Upper lobe of right lung (tissue), 1 donor: ENCODE data around the gene FZD7. TPM values are rescaled to one million over a fixed set of nuclear protein-coding genes. Genes with fewer than 3 reads are reported as not detected.
A peak's percentile ranks its signal among the peaks of the same experiment; 100 is the strongest.

Experiments
- ATAC-seq: fragments of 200-7000 bp; cut with Tn5 transposase; one replicate; pipeline ENCODE4 v1.9.1; 2020; ENCODE audit warnings: mild to moderate bottlenecking, moderate library complexity
- DNase-seq: peaks from one replicate; pipeline ENCODE4 v3.0.0-alpha.2; 2020
- H3K27ac ChIP-seq: fragments of 200-600 bp; one replicate; pipeline ENCODE4 v1.8.0; 2022
- H3K27me3 ChIP-seq: fragments of 200-600 bp; one replicate; pipeline ENCODE4 v1.8.0; 2022; ENCODE audit warnings: mild to moderate bottlenecking
- H3K36me3 ChIP-seq: fragments of 200-600 bp; one replicate; pipeline ENCODE4 v1.8.0; 2022
- H3K4me1 ChIP-seq: fragments of 200-600 bp; one replicate; pipeline ENCODE4 v1.8.0; 2022
- H3K4me3 ChIP-seq: fragments of 200-600 bp; one replicate; pipeline ENCODE4 v1.8.0; 2022; ENCODE audit warnings: mild to moderate bottlenecking
- H3K9me3 ChIP-seq: fragments of 200-600 bp; one replicate; pipeline ENCODE4 v1.8.0; 2022
- CTCF ChIP-seq: fragments of 200-600 bp; IDR thresholded peaks from one replicate; pipeline ENCODE4 v1.8.0; 2022; ENCODE audit warnings: antibody characterized with exemption
- intact Hi-C: fragments of 100-400 bp; cut with DNase I; formaldehyde crosslinking; loops from one replicate; pipeline ENCODE4 v1.11.0; 2022
- total RNA-seq: library from RNA; stranded (reverse); fragmentation: NEBNext Ultra II Directional; extraction: Animal tissue kit (Norgen Biotek cat#: 25700); gene quantifications from one replicate; pipeline ENCODE4 v1.2.1, GENCODE V29; 2021
- donor health status: DM: no; HTN: yes; CAD: no; lungs with severe emphysema.

FZD7 gene
- total RNA-seq, 1 donor from 2014 or later: 13.6 TPM

- no peaks in the 10 kb centered on the region for H3K4me1 ChIP-seq
Measured at GRCh38 chr2:202025816-202026215, 7.8 kb upstream of the FZD7 start.

DNA sequence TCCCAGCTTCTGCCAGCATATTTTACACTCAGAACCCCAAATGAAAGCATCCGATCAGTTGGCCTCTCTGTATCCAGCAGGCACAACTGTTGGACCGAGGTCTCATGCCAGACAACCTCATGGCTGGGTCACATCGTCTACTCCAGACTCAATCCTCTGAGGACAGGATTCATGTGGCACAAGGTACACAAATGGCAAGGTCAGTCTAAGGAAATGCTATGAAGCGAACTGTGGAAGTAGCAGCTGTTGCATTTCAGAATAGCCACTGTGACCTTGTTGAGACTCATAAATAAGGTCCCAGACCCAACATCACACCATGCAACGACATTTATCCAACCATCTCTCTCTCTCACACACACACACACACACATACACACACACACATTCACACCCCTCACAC, 7.1 kb upstream of the FZD7 start:
- H3K4me3 ChIP-seq: no peak overlapping the region
- no peak for DNase-seq
- no peaks in the 10 kb centered on the region for H3K9me3 ChIP-seq
- no peaks in the 10 kb centered on the region for H3K27me3 ChIP-seq
- H3K4me1 ChIP-seq: no peaks in the 10 kb centered on the region
- no peaks in the 10 kb centered on the region for H3K36me3 ChIP-seq
- H3K27ac ChIP-seq: no peak overlapping the region
- ATAC-seq: no peak
- intact Hi-C loops: no loop called here
- no peak for TF ChIP-seq CTCF

More at GRCh38 chr2:202025816-202026215, 7.8 kb upstream of the FZD7 start:
- intact Hi-C loops: no loop called here
- no peaks in the 10 kb centered on the region for H3K9me3 ChIP-seq
- ATAC-seq (no peak), DNase-seq (no peak)
- no peak overlapping the region for H3K27ac ChIP-seq
- no peak for TF ChIP-seq CTCF
- no peaks in the 10 kb centered on the region for H3K36me3 ChIP-seq
- no peak overlapping the region for H3K4me3 ChIP-seq
- H3K27me3 ChIP-seq: no peaks in the 10 kb centered on the region

DNA sequence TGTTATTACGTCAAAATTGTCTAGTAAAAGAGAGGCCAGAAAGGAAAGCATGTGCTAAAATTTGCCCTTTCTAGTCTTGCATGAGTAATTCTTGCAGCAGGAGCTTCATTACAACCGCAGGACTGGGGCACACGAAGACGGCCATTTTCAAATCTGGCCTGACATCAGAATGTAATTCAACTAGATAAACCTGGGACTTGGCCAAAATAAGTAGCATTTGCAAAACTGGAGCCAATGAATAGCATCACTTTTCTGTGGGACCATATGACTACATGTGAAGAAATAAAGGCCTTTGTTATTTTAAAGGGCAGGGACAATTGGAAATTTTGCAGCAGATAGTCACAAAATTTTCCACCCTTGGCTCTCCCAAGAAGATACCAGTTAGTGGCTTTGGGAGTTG, 3.0 kb upstream of the FZD7 start:
- DNase-seq: no peak
- H3K27ac ChIP-seq: no peak overlapping the region
- H3K9me3 ChIP-seq: no peaks in the 10 kb centered on the region
- intact Hi-C loops: no loop called here
- no peak for TF ChIP-seq CTCF
- H3K4me1 ChIP-seq: peaks cover 11% of the 10 kb centered on the region
- no peaks in the 10 kb centered on the region for H3K36me3 ChIP-seq
- no peak for ATAC-seq
- peaks cover 7% of the 10 kb centered on the region for H3K27me3 ChIP-seq
- H3K4me3 ChIP-seq: no peak overlapping the region

DNA sequence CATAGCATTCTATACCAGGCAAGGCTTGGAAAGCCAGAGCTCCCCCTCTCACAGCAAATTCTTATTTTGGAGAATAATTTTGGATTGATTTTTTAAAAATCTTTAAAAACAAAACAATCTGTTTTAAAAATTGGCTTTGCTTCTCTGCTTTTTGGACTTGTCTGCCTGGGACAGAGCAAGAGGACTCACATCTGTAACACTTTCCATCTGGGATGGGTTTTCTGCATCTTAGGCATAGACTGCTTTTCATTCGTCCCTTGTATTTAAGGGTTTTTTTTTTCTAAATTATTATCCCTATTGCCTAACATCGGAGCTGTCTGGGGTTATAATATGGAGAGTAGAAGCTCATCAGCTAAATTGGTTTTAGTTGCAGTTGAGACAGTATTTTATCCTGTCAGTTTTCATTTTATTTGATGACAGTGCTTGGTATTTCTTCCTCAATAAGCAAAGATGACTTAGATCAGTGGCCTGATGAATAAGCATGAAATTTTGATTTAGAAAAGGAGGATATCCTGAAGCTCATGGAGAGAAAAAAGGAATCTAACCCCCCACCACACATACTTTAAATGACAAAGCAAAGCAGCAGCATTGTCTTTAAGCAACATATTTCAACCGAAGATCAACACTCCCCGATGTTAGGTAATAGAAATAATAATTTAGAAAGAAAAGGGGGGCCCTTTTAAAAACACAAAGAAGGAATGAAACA, 2.3 kb upstream of the FZD7 start:
- Histone ChIP-seq H3K4me3 (peak overlapping the region; percentile 72), H3K27ac (no peak overlapping the region), H3K4me1 (peaks cover 17% of the 10 kb centered on the region), H3K9me3 (no peaks in the 10 kb centered on the region), H3K36me3 (no peaks in the 10 kb centered on the region), H3K27me3 (peaks cover 9% of the 10 kb centered on the region)
- ATAC-seq (no peak), DNase-seq (no peak)
- no peak for TF ChIP-seq CTCF
- intact Hi-C loops: no loop called here

GRCh38 chr2:202032846-202033316, 774 bp upstream of the FZD7 start:
- H3K36me3 ChIP-seq: no peaks in the 10 kb centered on the region
- peaks cover 17% of the 10 kb centered on the region for H3K4me1 ChIP-seq
- peak overlapping the region; percentile 72 for H3K4me3 ChIP-seq
- no peaks in the 10 kb centered on the region for H3K9me3 ChIP-seq
- TF ChIP-seq CTCF: no peak
- H3K27me3 ChIP-seq: peaks cover 23% of the 10 kb centered on the region
- intact Hi-C loops: no loop called here
- peak; percentile 85 for DNase-seq
- ATAC-seq: peak; percentile 52
- H3K27ac ChIP-seq: peak overlapping the region; percentile 92
